T-helper 1 cell (primary cell): ENCODE data around the gene BTNL8.

ENCODE experiments used
- DNase-seq, 5 donors: peaks; one replicate each; pipeline ENCODE4 v3.0.0-alpha.2; 2012 to 2020

The BTNL8 gene

DNA sequence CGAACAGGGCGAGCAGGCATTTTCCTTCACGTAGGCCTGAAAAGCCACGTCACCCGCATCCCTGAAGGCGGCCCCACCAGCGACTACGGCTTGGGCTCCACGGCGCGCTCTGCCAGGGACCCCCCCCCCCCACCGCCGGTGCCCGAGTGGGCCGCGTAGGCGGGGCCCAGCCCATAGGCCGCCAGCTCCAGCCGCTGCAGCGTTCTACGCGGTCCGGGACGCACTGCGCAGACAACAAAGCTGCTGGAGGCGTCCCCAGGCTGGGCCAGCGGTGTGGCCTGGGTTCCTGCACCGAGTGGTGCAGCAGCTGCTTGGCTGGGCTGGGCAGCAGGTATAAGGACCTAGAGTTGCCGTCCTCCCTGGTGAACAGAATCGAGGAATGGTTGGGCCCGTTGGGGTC lies 71.4 kb downstream of the BTNL8 start:
- no peak for DNase-seq

DNA sequence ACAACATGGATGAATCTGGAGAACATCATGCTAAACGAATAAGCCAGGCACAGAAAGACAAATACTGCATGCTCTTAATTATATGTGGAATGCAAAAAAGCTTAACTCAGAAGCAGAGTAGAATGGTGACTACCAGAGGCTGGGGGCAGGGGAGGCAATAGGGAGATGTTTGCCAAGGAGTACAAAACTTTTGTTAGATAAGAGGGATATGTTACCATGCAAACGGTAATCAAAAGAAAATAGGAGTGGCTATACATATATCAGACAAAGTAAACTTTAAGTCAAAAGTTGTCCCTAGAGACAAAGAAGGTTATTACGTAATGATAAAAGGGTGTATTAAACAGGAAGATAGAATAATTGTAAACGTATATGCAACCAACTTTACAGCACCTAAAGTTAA lies 71.9 kb downstream of the BTNL8 start:
- DNase-seq, result no peak

DNA sequence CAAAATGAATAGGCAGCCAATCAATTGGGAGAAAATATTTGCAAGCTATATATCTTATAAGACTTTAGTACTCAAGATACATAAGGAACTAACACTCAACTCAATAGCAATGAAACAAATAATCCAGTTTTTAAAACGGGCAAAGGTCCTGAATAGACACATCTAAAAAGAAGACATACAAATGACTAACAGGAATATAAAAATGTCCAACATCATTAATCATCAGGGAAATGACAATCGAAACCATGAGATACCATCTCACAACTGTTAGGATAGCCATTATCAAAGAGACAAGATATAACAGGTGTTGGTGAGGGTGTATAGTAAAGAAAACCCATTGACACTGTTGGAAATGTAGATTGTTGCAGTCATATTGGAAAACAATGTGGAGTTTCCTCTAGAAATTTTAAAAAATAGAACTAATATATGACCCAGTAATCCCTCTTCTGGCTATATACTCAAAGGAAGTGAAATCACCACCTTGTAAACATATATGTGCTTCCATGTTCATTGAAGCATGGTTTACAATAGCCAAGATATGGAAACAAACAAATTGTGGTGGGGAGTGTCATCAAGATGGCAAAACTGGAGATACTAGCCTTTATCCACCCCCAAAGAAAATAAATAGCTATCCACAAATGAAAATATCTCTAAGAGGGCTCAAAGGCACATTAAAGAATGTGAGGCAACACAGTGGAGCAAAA lies 75.8 kb downstream of the BTNL8 start:
- no peak for DNase-seq

DNA sequence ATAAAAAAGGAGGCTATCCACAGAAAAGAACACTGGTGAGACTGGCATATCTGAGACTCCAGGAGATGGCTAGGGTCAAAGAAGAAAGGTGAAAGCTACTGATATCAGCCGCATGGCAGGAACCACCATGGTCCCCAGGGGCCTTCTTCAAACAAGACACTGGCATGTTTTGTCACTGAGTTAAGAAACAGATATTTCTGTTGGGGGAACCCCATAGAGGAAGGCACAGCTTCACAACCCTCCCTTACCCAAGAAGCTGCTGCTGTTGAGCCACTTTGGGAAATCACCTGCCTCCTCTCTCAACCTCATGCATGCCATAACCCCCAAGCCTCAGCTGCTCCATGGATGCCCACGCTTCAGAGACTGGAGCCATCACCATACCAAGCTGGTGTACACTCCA lies 76.4 kb downstream of the BTNL8 start:
- DNase-seq, result no peak

DNA sequence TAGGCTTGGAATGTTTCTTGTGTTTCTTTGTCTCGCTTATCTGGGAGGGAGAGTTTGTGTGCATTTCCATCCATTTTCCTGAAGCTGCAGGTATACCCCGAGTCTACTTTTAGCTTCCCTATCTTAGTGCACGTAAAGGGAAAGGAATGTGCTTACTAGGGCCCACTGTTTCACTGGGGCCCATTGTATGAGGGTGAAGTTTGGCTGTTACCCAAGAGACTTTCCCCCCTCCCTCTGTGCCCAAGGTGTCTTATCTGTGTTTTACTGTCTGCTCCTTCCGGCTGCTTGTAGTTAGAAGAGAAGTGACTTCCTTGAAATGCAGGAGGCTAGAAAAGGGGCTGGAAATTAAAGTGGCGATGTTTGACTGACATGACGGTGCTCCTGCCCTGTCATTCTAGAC lies 77.6 kb downstream of the BTNL8 start:
- no peak for DNase-seq

DNA sequence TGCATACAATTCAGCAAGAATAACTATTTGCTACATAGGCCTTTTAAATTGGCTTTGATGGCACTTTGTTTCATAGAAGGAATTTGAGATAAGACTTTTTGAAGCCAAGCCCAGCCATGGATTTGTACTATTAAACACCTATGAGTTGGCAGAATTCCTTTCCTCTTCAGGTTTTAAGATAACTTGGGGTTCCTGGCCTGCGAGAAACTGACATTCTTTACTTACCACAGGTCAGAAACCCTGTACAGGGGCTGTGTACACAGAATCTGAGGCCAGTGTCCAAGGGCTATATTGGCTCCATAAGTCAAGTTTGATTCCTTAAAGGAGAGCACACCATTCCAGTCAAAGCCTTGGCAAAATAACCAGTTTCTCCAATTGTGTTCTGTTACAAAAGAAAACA lies 78.9 kb downstream of the BTNL8 start:
- no peak for DNase-seq

DNA sequence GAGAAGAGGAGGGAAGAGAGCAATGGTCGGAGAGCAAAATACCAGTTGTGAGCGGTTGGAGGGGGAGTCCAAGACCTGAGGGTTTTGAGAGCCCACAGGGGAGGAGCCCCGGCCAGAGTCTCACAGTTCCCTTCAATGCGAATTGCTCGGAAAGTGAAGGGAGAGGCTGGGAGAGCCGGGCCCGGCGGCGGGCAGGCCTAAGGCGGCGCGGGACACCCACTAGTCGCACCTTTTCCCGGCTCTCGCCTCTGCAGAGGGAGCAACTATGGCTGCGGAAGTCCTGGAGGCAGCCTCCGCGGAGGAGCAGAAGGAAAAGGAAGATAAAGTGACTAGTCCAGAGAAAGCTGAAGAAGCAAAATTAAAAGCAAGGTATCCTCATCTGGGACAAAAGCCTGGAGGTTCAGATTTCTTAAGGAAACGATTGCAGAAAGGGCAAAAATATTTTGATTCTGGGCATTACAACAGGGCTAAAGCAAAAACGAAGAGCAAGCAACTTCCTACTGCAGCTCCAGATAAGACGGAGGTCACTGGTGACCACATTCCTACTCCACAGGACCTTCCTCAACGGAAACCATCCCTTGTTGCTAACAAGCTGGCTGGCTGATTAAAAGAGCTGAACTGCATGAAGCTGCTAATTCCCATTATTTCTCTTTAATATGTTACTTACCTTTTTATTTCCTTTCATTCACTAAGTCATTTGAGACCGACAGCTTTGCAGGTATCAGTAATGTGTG lies 83.2 kb downstream of the BTNL8 start:
- no peak for DNase-seq

DNA sequence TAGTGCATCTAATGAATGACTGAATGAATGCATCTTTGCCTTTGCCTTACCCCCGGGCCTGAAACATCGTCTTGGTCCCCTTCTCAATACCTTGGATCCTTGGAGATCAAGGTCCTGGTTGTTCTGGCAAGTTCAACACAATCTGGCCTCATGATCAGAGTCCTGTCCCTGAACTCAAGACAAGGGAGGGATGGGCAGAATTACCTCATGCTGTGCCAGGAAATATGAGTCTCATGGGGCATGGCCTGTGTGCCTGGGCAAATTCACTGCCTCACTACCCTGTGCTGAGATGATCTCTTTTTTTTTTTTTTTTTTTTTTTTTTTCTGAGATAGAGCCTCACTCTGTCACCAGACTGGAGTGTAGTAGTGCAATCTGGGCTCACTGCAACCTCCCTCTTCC lies 89.1 kb downstream of the BTNL8 start:
- no peak for DNase-seq

DNA sequence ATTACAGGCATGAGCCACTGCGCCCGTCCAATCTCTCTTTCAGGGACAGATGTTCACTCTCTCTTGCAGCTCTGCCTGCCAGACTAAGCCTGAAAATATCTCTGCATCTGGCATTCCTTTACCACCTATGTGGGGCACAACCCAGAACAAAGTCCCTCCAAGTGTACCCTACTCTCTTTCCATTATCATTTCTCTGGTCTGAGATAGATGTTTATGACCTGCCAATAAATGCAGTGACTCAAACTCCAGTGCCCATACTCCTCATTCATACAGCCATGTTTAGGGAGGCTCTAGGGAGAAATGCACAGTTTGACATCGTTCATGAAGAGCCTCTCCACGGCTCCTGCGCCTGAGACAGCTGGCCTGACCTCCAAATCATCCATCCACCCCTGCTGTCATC lies 89.6 kb downstream of the BTNL8 start, which contains the start of gene BTNL3:
Gene BTNL3 (plus strand): TSS at position 255 of the 400 bp plus-strand sequence. CDS start 183 bp downstream, outside the sequence.
- DNase-seq, result no peak

DNA sequence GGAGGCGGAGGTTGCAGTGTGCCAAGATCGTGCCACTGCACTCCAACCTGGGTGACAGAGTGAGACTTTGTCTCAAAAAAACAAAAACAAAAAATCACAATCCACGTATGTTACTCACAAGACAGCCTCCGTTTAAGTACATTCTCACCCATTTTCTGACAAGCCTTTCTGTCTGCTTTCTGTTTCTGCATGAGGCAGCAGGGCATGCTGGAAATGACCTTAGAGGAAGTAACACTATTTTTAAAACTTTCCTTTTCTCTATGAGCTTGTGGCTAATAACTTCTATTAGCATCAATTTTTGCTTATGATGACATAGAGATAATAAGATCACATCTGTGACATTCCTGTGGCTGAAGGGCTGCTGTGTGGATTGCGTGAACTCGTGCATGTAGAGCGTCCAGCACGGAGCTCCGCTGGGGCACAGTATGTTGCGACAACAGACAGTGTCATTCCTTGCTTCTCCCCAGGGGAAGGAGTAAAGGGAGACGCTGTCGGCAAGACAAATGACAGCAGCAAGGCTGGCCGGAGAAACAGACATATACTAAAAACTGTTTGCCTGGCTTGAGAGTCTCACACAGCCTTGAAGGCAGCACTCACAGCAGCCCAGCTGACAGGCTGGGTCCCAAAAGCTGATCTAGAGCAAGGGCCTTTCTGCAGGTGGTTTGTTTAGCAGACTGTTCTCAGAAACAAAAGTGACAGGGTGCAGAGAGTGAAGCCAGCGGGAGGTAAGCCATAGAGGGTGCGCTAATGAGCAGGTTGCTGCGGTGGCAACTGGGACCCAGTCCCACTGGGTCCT lies 91.3 kb downstream of the BTNL8 start:
- DNase-seq, result no peak

DNA sequence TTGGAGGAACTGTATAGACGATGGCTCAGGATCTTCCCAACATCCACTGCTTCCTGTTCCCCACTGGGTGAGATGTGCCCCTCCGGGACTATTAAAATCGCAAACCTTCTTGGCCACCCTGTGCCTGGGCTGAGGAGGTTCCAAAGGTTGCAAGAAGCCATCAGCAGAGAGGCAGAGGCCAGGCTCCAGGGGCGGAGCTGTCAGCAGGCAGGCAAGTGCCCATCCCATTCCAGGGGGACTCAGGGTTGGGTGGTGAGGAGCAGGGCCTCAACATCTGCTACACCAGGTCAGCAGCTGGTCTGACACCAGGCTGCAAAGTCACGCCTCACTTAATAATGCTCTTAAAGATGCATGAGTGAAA lies 91.9 kb downstream of the BTNL8 start:
- DNase-seq, result no peak
